ENCODE results near the gene NHSL1. TPM values are rescaled to one million over a fixed set of nuclear protein-coding genes. Genes with fewer than 3 reads are reported as not detected.

Gene NHSL1
- total RNA-seq, 4 donors from 2014 or later: 73.2 to 117 (median 98.0) TPM

DNA sequence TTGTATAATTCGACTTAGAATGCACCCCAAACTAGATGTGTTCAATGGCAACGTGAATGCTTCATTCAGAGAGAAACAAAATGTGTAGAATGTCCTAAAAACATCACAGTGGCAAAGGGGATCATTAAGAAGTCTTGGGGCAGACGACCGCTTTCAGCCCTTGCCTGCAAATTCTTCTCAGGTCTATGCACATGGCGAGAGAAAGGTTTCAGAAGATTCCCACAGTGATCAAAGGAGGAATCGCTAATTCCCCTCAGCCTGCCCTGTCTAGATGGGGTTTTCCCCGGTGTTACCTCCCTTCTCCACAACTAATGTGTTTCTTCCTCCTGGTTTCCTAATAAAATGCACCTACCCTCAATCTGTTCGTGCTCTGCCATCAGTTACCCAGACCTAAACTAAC, 13.3 kb upstream of the NHSL1 start:
- in situ Hi-C loops (cut with MboI; ENCODE audit: low pct_ligation_motif_present in 1 of 4, low pct_unique_long_range_greater_than_20kb in 1 of 4, low sequenced_read_pairs in 3 of 4) (loop anchor here in 3 of 4 donors (5.0 to 25.0 kb wide), 4 partner anchors 78 to 400 kb away; partner anchors contain the start of gene PERP (in 1 of the 3)), intact Hi-C loops (cut with DNase I; ENCODE audit: low total_unique reads) (no loop called here)
- Histone ChIP-seq H3K4me1 (peaks cover 3 to 14% (median 9%) of the 10 kb centered on the region in 4 donors), H3K36me3 (no peaks in the 10 kb centered on the region), H3K27me3 (no peaks in the 10 kb centered on the region), H3K9me3 (no peaks in the 10 kb centered on the region), H3K27ac (no peak overlapping the region), H3K4me3 (no peak overlapping the region)
- TF ChIP-seq POLR2A (IDR thresholded peaks at IDR 0.05) (no peak), EP300 (IDR thresholded peaks at IDR 0.05; ENCODE audit: low read depth) (no peak), POLR2AphosphoS5 (IDR thresholded peaks at IDR 0.05) (no peak)
- TF ChIP-seq, protein P1, sequence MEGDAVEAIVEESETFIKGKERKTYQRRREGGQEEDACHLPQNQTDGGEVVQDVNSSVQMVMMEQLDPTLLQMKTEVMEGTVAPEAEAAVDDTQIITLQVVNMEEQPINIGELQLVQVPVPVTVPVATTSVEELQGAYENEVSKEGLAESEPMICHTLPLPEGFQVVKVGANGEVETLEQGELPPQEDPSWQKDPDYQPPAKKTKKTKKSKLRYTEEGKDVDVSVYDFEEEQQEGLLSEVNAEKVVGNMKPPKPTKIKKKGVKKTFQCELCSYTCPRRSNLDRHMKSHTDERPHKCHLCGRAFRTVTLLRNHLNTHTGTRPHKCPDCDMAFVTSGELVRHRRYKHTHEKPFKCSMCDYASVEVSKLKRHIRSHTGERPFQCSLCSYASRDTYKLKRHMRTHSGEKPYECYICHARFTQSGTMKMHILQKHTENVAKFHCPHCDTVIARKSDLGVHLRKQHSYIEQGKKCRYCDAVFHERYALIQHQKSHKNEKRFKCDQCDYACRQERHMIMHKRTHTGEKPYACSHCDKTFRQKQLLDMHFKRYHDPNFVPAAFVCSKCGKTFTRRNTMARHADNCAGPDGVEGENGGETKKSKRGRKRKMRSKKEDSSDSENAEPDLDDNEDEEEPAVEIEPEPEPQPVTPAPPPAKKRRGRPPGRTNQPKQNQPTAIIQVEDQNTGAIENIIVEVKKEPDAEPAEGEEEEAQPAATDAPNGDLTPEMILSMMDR (IDR thresholded peaks at IDR 0.05): no peak
- DNase-seq: no peak
- WGBS, 2 donors (ENCODE audit: low coverage in 1 of 2): 75 to 80% methylated on average over 2 to 8 of the region's 8 CpGs

DNA sequence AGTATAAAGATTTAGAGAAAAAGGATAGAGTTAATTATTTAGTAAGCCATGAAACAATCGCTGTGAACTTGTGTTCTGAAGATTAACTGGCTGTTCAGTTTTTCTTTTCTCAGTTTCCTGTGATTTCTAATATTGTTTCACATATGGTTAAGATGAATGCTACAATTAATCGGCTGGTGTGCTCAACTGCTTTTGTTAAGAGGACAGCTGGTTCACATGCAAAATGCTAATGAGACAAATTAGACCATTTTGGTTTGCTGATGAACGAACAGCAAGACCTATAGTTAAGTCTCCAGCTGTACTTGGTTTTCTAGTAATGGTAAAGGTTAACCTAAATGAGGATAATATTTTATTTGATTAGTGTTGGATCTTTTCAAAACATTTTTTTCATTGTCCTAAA, 10.8 kb upstream of the NHSL1 start:
- TF ChIP-seq, protein P1 (IDR thresholded peaks at IDR 0.05): no peak
- no peak for TF ChIP-seq POLR2A (IDR thresholded peaks at IDR 0.05)
- no peak for TF ChIP-seq EP300 (IDR thresholded peaks at IDR 0.05; ENCODE audit: low read depth)
- no peak for TF ChIP-seq POLR2AphosphoS5 (IDR thresholded peaks at IDR 0.05)
- H3K9me3 ChIP-seq: no peaks in the 10 kb centered on the region
- H3K4me1 ChIP-seq: peaks cover 5 to 38% (median 24%) of the 10 kb centered on the region in 4 donors
- in situ Hi-C loops (cut with MboI; ENCODE audit: low pct_ligation_motif_present in 1 of 4, low pct_unique_long_range_greater_than_20kb in 1 of 4, low sequenced_read_pairs in 3 of 4): loop anchor here in 3 of 4 donors (5.0 to 25.0 kb wide), 4 partner anchors 75 to 398 kb away; partner anchors contain the start of gene PERP (in 1 of the 3)
- H3K27ac ChIP-seq: no peak overlapping the region
- intact Hi-C loops (cut with DNase I; ENCODE audit: low total_unique reads): no loop called here
- H3K27me3 ChIP-seq: no peaks in the 10 kb centered on the region
- no peaks in the 10 kb centered on the region for H3K36me3 ChIP-seq
- DNase-seq: no peak
- WGBS, 2 donors (ENCODE audit: low coverage in 1 of 2): 72 to 81% methylated on average over 3 of the region's 3 CpGs
- no peak overlapping the region for H3K4me3 ChIP-seq

DNA sequence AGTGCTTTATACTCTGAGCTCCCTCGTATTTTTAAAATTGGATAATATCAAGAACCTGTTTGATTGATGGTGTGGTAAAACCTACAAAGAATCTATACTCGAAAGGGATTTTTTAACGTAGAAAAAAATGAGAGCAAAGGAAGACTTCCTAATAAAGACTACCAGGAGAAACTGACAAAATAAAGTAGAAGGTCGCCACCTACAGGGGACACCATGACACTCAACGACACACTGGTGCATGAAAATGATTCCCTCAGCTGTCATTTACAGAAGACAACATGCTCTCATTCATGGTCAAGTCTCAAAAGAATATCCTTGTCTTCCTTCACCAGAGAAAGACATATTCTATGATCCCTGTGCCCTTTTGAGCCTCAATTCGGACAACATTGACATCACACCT, 10.1 kb upstream of the NHSL1 start:
- WGBS, 2 donors (ENCODE audit: low coverage in 1 of 2): 10 to 16% methylated on average over 6 of the region's 6 CpGs
- Histone ChIP-seq H3K4me3 (no peak overlapping the region), H3K27me3 (no peaks in the 10 kb centered on the region), H3K27ac (no peak overlapping the region), H3K9me3 (no peaks in the 10 kb centered on the region), H3K4me1 (peaks cover 8 to 44% (median 25%) of the 10 kb centered on the region in 4 donors), H3K36me3 (no peaks in the 10 kb centered on the region)
- peak; percentile 72 for DNase-seq
- TF ChIP-seq, protein P1 (IDR thresholded peaks at IDR 0.05): peak; percentile 49 to 74 (median 62)
- TF ChIP-seq POLR2A (IDR thresholded peaks at IDR 0.05): no peak
- intact Hi-C loops (cut with DNase I; ENCODE audit: low total_unique reads): loop anchor here (10.0 kb wide), 1 partner anchor 395 kb away; no protein-coding TSS in a partner anchor
- in situ Hi-C loops (cut with MboI; ENCODE audit: low pct_ligation_motif_present in 1 of 4, low pct_unique_long_range_greater_than_20kb in 1 of 4, low sequenced_read_pairs in 3 of 4): loop anchor here in 1 of 4 donors (25.0 kb wide), 1 partner anchor 397 kb away; the partner anchor contains the start of gene PERP

DNA sequence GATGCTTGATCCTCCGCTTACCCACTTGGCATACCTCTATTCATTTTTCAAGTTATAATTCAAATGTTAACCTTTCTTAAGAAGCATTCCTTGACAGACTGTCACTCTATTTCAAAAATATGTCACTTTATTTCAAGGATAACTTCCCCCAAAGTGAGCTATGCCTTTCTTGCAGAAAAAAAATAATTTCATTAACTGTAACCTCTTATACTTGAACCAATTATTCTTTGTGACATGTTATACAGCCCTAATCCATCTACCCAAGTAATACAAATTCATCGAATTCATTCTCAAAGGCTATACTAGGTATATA, 9.3 kb upstream of the NHSL1 start:
- no peaks in the 10 kb centered on the region for H3K36me3 ChIP-seq
- no peaks in the 10 kb centered on the region for H3K9me3 ChIP-seq
- H3K27me3 ChIP-seq: no peaks in the 10 kb centered on the region
- no peak overlapping the region for H3K4me3 ChIP-seq
- intact Hi-C loops (cut with DNase I; ENCODE audit: low total_unique reads): loop anchor here (10.0 kb wide), 1 partner anchor 394 kb away; no protein-coding TSS in a partner anchor
- DNase-seq: no peak
- no peak for TF ChIP-seq POLR2A (IDR thresholded peaks at IDR 0.05)
- no peak for TF ChIP-seq POLR2AphosphoS5 (IDR thresholded peaks at IDR 0.05)
- TF ChIP-seq, protein P1 (IDR thresholded peaks at IDR 0.05): no peak
- no peak for TF ChIP-seq EP300 (IDR thresholded peaks at IDR 0.05; ENCODE audit: low read depth)
- 77 to 79% methylated on average over 2 of the region's 2 CpGs for WGBS, 2 donors (ENCODE audit: low coverage in 1 of 2)
- in situ Hi-C loops (cut with MboI; ENCODE audit: low pct_ligation_motif_present in 1 of 4, low pct_unique_long_range_greater_than_20kb in 1 of 4, low sequenced_read_pairs in 3 of 4): loop anchor here in 1 of 4 donors (25.0 kb wide), 1 partner anchor 396 kb away; the partner anchor contains the start of gene PERP
- H3K27ac ChIP-seq: peak overlapping the region; percentile 50 to 66 (median 55)
- peaks cover 14 to 50% (median 25%) of the 10 kb centered on the region in 4 donors for H3K4me1 ChIP-seq

Data from transverse colon (tissue), 4 donors.